HG03025 (cell line): ENCODE data around the gene SHC3.

Source experiments
- ATAC-seq: cut with Tn5 transposase; IDR thresholded peaks from one replicate; pipeline ENCODE4 v1.9.1; 2021; ENCODE audit warnings: mild to moderate bottlenecking, moderate library complexity; ENCODE audit not compliant: unreplicated experiment, low FRiP score

SHC3 gene

DNA sequence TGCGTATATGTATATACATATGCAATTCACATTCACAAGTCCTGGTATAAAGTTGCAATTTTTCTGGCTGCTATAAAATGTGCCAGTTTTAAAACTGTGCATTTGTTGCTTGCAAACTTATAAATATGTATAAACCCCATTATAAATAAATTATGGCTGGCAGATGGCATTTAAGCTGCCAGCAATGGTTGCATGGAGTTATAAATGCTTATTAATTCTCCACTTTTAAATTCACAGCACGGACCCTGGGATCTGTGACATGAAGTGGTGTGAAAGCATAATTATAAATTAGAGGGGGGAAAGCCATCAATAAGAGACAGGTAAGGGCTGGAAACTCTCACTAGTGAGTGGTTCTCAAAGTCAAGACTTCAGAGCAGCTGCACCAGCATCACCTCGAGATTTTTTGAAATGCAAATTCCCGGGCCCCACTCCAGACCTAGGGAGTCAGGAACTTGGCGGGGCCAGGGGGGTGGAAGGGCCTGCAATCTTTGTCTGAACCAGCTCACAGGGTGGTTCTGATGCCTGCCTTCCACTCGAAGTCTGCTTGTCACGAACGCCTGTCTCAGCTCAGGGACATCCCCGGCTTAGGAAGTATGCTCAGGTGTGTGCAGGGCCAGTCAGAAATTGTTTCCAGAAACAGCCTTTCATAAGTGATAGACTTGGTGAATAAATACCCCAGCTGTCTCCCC, 170.4 kb downstream of the SHC3 start:
- no peak for ATAC-seq

DNA sequence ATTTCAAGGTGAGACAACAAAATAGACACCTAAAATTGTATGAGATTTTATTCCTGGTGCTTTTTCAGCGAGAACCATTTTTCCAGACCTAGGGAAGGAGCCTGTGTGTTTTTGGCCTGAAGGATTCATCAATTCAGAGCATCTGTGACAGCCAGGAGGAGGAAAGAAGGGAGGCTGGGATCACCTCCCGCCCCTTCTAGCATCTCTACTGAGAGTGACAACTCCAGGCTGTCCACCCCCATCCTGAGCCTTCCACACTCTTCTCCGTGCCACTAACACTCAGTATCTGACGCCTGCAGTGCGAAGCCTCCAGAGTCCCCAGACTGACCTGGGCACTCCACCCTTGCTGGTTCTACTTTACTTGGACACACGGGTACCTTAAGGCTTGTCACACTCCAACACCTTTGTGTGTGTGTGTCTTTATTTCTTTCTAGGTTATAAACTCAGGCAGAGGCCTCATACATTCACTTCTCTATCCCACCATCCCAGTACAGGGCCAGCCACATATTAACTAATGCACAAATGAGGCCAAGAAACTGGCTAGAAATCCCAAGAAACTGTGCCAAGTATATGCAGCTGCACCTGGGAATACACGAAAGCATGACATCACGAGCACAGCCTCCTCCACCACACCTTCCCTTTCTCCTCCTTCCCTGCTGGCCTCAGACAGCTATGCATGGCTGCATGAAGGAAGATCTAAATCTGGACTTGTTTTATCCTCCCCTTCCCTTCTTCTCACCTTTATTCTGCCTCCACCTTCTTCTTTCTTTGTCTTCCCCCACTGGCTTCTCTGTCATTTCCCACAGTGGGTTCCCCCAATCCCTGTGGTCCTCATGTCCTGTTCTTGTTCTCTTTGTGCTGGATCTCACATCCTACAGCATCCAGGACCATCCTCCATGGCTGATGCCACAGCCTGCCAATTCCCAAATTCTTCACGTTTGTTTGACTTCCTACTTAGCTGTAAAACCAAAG, 171.3 kb downstream of the SHC3 start:
- ATAC-seq: no peak

DNA sequence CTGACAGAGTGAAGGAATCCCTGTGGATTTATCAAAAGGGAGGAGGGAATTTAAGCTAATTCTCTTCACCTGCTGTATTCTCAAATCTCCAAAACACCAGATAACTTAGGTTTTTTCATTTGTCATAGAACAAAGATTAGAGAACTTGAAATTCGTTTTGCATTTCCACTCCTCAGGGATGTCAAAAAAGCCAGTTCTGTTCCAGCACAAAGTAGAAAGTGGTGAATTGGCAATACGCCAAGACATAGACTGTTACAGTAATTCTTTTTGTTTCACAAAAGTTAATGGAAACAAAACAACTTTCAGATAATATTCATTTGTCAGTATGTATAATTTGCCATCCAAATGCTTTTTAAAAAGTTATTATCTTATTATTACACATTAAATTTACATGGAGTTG, 172.4 kb downstream of the SHC3 start:
- ATAC-seq: no peak

DNA sequence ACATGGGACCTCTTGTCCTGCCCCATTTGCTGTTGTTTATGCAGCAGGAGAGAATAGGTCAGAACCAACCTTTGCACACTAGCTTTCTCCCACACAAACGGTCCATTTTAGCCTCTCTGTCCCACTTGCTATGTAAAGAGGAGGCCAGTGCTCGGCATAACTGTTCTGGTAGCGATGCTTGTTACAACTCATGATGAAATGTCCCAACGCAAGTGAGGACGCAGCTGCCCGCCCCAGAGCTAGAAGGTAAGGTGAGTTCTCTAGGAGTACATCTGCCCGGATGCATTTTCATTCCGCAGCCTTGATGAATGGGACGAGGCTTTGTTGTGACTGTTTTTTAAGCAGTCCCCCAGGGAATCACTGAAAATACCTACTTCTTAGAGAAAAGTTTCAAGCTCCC, 173.3 kb downstream of the SHC3 start:
- ATAC-seq: no peak

DNA sequence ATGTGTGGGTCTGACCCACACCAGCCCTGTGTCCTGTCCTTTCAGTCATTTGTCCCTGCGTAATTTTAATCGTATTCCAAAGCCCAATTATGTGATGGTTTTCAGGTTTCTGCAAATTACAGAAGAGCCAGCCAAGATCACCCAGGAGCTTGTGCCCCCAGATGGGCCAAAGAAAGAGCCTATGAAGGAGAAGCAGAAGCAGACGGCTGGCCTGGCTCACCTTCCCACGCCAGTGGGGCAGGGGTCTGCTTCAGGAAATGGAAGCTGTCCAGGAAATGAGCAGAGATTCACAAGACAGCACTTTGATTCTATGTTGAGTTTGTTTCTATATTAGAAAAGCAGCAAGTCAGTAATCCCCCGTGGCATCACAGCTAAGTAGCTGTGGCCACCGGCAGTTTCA, 175.6 kb downstream of the SHC3 start:
- ATAC-seq: no peak

DNA sequence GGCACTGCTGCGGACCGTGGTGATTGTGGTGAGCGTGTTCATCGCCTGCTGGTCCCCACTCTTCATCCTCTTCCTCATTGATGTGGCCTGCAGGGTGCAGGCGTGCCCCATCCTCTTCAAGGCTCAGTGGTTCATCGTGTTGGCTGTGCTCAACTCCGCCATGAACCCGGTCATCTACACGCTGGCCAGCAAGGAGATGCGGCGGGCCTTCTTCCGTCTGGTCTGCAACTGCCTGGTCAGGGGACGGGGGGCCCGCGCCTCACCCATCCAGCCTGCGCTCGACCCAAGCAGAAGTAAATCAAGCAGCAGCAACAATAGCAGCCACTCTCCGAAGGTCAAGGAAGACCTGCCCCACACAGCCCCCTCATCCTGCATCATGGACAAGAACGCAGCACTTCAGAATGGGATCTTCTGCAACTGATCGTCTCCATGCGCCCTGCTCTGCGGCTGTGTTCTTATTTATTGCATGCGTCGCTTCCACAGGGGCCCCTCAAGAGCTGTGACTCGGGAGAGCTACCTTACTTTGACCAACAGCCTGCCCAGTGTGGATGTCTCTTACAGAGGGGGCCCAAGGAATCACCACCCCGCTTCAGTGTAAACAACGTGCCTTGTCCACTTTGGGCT, 176.6 kb downstream of the SHC3 start:
- no peak for ATAC-seq

DNA sequence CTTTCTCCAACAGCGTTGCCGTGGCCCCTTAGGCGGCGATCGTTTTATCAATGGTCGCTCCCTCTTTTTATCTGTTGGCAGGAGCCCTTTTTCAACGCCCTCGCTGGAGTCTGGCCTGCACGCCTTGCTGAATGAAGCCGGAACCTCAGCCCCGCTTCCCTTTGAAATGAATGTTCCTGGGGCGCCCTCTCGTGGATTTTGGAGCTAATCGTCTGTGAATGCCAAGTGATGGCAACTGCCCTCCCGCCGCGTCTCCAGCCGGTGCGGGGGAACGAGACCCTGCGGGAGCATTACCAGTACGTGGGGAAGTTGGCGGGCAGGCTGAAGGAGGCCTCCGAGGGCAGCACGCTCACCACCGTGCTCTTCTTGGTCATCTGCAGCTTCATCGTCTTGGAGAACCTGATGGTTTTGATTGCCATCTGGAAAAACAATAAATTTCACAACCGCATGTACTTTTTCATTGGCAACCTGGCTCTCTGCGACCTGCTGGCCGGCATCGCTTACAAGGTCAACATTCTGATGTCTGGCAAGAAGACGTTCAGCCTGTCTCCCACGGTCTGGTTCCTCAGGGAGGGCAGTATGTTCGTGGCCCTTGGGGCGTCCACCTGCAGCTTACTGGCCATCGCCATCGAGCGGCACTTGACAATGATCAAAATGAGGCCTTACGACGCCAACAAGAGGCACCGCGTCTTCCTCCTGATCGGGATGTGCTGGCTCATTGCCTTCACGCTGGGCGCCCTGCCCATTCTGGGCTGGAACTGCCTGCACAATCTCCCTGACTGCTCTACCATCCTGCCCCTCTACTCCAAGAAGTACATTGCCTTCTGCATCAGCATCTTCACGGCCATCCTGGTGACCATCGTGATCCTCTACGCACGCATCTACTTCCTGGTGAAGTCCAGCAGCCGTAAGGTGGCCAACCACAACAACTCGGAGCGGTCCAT, 177.4 kb downstream of the SHC3 start:
- peak; percentile 55 for ATAC-seq

DNA sequence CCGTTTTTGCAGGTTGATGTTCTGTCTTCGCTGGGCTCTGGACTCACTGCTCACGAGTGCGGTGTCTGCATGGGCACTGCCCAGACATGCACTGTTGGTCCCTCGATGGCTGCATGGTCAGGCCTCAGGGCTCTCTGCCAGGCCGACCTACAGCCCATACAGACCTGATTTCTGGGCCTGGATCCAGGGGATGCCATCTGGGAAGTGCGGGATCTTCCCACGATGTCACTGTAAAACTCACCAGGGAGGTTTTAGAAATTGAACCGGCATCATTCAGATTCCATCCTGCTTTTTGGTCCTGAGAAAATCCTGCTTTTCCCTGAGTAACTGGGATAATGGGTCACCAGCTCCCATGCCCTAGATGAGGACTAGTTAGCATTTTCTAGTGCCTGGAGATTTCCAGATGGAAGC, 178.2 kb downstream of the SHC3 start:
- ATAC-seq: no peak

DNA sequence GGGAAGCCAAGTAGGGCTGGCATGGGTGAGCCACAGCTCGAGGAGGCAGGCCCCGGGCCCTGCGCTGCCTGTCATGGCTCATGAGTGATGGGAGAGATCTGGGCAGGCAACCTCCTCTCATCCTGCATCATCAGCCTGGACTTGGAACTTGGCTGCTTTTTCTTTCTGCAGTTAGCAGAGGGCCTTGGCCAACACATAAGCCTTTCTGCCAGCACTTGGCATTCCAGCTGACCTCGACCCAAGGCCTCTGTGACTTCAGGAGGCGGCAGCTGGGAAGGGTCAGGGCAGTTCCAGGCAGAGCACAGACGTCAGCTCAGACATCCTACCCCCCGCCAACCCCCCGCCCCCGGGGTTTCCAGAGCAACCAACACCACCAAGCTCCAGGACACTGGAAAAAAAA, 179.7 kb downstream of the SHC3 start:
- no peak for ATAC-seq

DNA sequence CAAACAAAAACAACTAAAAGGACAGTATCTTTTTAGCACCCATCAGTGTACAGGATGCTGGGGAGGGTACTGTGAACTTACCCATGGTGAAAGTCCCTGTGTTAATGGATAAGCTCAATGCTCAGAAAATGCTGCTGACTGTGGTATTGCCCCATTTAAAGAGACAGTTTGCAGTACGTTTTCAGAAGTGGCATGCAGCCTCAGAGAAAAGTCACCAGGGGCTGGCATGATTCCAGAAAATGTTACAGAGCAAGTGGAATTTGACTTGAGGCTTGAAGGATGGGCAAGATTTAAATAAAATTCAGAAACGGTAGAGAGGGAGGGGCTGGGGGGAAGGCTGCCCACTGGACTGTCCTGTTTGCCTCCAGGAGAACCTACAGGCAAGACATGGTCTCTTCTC, 180.1 kb downstream of the SHC3 start:
- ATAC-seq: no peak

DNA sequence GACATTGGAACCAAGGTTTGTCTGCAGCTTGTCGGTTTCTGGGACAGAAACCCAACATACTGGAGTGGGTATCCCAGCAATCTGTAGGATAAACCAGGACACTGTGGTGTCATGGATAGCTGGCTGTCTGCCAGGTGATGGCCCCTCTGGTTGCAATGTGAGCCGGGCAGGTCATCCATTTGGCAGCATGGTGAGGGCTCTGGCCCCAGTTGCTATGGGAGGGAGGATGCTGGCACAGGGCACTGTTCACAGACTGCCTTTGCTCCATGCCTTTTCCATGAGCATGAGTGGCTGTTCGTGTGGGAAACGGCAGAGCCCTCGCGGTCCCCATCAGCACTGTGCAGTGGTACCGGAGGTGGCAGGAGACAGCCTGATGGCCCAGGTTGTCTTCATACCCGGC, 181.0 kb downstream of the SHC3 start:
- ATAC-seq: no peak

DNA sequence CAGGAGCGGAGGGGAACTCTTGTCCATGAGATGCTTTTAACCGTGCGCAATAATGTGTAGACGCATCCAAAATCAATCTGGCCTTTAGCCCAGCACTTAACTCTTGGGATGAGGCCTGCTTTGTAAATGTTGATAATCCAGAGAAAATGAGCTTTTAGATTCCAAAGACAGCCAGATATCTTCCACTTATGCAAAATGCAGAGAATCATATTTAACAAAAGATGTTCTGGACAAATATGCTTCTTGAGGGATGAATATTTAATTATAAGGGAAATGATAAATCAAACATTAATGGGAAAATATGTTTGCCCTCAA, 181.7 kb downstream of the SHC3 start:
- ATAC-seq: no peak

DNA sequence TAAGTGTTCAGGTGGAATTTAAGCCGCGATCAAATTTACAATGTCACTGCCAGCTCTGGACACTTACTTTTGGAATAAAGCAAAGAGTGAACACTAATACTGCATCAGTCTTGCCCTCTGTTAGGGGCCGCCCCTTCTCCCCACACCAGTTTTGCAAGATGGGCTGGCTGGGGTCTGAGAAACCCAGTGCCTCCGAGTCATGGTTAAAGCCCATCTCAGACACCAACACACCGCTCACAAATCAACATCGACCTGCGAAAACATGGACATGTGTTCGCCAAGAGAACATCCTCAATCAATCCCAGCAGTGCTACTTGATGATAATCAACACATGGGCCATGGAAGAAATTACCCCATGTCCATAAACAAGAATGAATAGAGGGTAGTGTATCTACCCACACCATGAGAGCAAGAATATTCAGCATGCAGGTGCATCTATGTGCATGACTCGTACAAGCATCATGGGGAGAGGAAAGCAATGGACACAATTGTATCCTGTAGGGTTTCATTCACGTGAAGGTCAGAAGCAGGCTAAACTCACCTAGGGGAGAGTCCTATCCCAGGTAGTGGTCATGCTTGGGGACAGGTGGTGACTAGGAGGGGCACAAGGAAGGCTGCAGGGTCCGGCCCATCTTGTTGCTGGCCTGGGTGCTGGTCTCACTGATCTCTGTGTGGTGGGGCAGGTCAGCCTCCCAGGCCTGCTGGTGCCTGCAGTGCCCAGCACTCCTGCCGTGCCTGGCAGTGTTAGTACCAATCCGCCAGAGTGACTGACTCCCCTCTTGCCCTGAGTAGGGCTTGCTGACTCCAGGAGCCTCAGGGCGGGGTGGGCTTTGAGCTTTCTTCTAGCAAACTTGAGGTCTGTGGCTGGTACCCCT, 182.3 kb downstream of the SHC3 start:
- no peak for ATAC-seq

DNA sequence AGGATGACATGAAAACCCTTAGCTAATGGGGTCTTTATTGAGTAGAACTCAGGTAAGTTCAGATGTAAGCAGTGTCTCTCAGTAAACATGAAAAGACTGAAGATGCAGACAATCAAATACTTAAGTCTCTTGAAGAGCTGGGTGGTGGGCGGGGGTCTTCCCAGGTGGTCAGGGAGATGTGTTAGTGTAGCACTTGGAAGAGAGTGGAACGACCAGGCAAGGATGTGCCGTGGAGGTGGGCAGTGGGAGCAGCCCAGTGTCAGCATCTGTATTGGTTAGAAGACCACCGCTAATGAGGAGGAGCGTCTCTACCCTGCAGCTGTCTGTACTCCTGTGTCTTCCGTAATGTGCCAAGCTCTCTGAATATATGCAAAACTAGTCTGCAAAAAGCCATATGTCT, 183.0 kb downstream of the SHC3 start:
- no peak for ATAC-seq

DNA sequence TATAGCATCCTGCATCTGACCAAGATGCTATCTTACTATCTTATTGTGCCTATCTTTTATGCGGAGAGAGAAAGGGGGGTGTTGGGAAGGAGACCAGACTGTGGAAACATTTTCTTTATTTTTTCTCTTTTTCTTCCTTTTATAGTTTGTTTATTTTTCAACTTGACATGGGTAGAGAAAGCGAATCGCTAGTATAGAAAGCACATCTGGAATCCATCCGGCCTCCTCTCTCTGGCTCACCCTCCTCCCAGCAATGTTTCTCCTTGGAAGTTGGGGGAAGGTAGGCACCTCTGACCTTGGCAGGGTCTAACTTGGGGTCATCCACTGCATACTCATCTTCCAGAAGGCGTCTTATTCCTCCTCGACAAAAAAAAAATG, 183.4 kb downstream of the SHC3 start:
- no peak for ATAC-seq

DNA sequence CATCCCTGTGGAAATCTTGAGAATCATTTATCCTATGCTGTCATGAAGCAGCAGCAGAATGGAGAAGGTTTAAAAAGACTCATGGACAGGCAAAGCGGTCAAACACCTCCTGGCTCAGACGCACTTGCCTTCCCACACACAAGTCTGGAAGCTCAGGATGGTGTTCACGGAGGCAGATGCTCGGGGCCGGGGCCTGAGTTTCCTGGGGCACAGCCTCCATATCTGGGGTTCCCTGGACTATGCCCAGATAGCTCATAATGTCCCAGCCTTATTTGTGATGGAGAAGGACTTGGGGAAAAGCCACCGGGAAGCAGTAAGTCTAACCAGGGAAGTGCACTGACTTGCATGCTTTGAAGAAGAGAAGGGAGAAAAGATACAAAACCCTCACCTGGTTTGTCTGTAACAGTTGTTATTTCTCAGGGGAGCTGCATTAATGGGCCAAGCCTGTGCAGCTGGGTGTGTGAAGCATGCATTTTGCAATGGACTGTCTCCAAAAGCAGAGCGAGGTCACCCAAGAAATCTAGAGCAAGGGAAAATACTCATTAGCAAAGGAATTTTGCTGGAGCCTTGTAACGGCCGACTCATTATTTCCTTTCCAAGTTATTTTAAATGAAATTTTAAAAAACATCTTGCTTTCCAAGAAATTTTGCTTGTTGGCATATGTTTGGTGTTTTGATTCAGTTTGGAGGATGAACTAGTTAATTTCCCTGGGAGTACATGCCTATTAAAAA, 184.0 kb downstream of the SHC3 start:
- no peak for ATAC-seq

DNA sequence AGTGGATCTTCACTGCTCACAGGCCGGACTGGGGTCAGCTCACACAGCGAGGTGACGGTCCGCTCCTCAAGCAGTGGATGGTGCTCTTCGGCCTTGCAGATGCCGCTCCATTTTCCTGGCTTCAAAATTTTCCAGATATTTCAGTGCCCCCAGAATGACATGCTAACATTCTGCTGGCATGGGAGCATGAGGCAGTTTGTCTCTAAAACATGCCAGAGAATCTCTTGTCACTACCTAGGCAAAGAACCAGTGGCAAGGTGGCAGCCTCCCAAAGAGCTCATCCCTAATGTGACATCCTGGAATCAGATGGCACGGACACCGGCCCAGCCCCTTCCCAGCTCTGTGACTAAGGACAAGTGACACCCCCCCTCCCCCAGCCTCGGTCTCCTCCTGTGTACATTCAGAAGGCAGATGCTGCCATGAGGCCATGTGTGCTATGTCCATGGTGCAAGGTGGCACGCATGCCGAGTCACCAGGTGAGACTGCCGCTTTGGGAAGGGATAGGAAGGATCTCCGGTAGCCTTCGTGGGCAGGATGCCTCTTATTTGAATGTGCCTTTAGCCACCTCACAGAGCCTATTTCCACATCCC, 184.7 kb downstream of the SHC3 start:
- ATAC-seq: no peak

DNA sequence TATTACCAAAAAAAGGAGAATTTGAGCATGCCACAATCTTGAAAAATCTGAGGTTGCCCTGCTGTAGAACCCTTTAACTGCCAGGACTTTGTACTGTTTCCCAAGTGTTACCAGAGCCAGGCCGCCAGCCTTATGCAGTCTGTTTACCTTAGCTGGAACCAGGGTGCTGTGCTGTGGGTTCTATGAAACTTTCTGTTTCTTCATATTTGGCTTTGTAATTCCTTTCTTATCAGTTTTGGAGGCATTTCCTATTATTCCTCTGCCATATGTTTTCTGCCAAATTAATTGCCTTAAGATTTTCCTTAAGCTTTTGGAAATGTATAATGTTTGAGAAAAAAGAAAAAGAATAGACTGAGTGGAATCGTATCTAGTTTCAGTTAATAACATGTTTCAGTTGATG, 185.3 kb downstream of the SHC3 start:
- no peak for ATAC-seq

DNA sequence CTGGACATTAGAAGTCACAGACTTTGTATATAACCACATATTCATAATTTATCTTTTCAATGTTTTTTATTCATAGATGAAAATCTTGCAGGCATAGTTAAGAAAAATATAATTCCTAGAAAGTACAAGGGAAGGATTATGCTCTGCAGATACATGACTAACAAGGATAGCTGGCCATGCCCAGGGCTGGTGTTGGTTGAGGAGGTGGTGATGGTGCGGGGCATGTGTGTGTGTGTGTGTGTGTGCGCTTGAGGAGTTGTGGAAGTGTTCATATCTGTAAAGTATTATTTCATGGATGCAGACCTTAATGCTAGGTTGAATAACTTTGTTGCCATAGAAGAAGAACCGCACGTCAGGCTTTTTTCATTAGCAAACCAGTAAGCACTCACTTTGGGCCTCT, 186.1 kb downstream of the SHC3 start:
- ATAC-seq: no peak
